GM18867 (cell line): ENCODE measurements around the gene KIAA1191.
"Not testable (repeated sequence)": the region's sequence is repeated elsewhere in the genome, so short reads cannot be mapped to it uniquely, and the experiment has no call there.

ENCODE experiments used
- ATAC-seq: cut with Tn5 transposase; IDR thresholded peaks from one replicate; pipeline ENCODE4 v1.9.1; 2021; ENCODE audit warnings: mild to moderate bottlenecking, moderate library complexity; ENCODE audit not compliant: unreplicated experiment

KIAA1191 gene

GRCh38 chr5:176319827-176320554 lies 41.6 kb downstream of the KIAA1191 start:
- ATAC-seq: no peak

- ATAC-seq: no peak
These were observed 43.8 kb downstream of the KIAA1191 start for GRCh38 chr5:176317534-176318374.

- not testable (repeated sequence) for ATAC-seq
These were observed 56.2 kb downstream of the KIAA1191 start for GRCh38 chr5:176305356-176305755.
